Glomerular endothelial cell (primary cell): ENCODE results near the gene CES2. TPM values are rescaled to one million over a fixed set of nuclear protein-coding genes. Genes with fewer than 3 reads are reported as not detected.
"Not testable (repeated sequence)": the region's sequence is repeated elsewhere in the genome, so short reads cannot be mapped to it uniquely, and the experiment has no call there.

ENCODE experiments used
- DNase-seq: peaks from one replicate; pipeline ENCODE4 v3.0.0-alpha.2; 2011; ENCODE audit warnings: low read depth, low spot score; ENCODE audit errors: extremely low read depth
- total RNA-seq: library from RNA; depleted of rRNA; stranded (reverse); fragments of >200 nt; gene quantifications from 2 replicates; pipeline ENCODE4 v1.2.3, GENCODE V29; 2015

CES2 gene
- total RNA-seq, 1 donor from 2014 or later, result 39.3 TPM

GRCh38 chr16:66950971-66951790, 15.9 kb downstream of the CES2 start:
- no peak for DNase-seq

- no peak for DNase-seq
These were observed 17.3 kb downstream of the CES2 start for GRCh38 chr16:66952430-66953110.

GRCh38 chr16:66953462-66954096, 18.3 kb downstream of the CES2 start:
- no peak for DNase-seq

GRCh38 chr16:66954097-66954659, 18.9 kb downstream of the CES2 start:
- peak; percentile 41 for DNase-seq

- not testable (repeated sequence) for DNase-seq
These were observed 20.2 kb downstream of the CES2 start for GRCh38 chr16:66955363-66956153.

GRCh38 chr16:66956154-66956457, 20.8 kb downstream of the CES2 start:
- DNase-seq, result not testable (repeated sequence)

- no peak for DNase-seq
These were observed 23.8 kb downstream of the CES2 start for GRCh38 chr16:66958857-66959703.

GRCh38 chr16:66959704-66960161, 24.4 kb downstream of the CES2 start:
- no peak for DNase-seq

- no peak for DNase-seq
These were observed 25.0 kb downstream of the CES2 start for GRCh38 chr16:66960270-66960669.

GRCh38 chr16:66961065-66961744, 25.9 kb downstream of the CES2 start, which contains the start of gene CES3:
CES3 (plus strand) TSS chr16:66961266; CDS start chr16:66961308, 42 bp downstream.
- peak; percentile 14 for DNase-seq

GRCh38 chr16:66961914-66962313, 26.6 kb downstream of the CES2 start:
- no peak for DNase-seq

- DNase-seq, result no peak
These were observed 28.7 kb downstream of the CES2 start for GRCh38 chr16:66964049-66964448.

- DNase-seq, result no peak
These were observed 33.5 kb downstream of the CES2 start for GRCh38 chr16:66968847-66969246.

- no peak for DNase-seq
These were observed 35.7 kb downstream of the CES2 start for GRCh38 chr16:66970775-66971720.

- DNase-seq, result no peak
These were observed 37.7 kb downstream of the CES2 start for GRCh38 chr16:66972983-66973382.

GRCh38 chr16:66973716-66974115, 38.4 kb downstream of the CES2 start:
- DNase-seq, result no peak

GRCh38 chr16:66974156-66974931, 39.0 kb downstream of the CES2 start:
- not testable (repeated sequence) for DNase-seq
